CD1c-positive myeloid dendritic cell (primary cell): ENCODE results near the gene OLFM2.
A peak's percentile ranks its signal among the peaks of the same experiment; 100 is the strongest.
"Not testable (repeated sequence)": the region's sequence is repeated elsewhere in the genome, so short reads cannot be mapped to it uniquely, and the experiment has no call there.

Source experiments
- DNase-seq: peaks from one replicate; pipeline ENCODE4 v3.0.0-alpha.2; 2016; ENCODE audit errors: extremely low spot score

The OLFM2 gene

DNA sequence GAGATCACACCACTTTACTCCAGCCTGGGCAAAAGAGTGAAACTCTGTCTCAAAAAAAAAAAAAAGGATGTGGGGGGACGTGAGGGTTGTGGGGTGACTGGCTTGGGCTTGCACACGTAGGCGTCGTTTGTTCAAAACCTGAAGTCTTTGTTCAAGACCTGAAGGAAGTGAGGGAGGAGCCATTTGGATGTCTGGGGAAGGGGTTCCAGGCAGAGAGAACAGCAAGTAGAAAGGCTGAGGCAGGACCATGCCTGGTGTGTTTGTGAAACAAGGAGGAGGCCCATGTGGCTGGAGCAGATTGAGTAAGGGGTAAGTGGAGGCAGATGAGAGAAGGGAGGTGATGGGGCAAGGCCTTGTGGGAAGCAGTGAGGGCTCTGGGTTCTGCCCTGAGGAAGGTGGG is 73.4 kb downstream of the OLFM2 start:
- no peak for DNase-seq

- no peak for DNase-seq
These were observed 74.8 kb downstream of the OLFM2 start for GRCh38 chr19:9861503-9861902.

GRCh38 chr19:9860407-9860806 is 75.9 kb downstream of the OLFM2 start:
- no peak for DNase-seq

DNA sequence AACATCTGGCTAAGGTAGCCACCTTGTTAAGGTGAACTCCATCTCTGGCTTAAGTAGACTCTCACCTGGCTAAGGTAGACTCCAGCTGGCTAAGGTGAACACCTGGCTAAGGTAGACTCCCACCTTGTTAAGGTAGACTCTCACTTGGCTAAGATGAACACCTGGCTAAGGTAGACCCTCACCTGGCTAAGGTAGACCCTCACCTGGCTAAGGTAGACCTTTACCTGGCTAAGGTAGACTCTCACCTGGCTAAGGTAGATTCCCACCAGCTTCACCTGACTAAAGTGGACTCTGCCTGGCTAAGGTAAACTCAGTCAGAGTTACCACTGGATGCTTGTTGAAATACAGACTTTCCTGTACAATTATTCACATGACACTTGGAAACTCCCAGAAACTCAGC is 77.5 kb downstream of the OLFM2 start:
- no peak for DNase-seq

DNA sequence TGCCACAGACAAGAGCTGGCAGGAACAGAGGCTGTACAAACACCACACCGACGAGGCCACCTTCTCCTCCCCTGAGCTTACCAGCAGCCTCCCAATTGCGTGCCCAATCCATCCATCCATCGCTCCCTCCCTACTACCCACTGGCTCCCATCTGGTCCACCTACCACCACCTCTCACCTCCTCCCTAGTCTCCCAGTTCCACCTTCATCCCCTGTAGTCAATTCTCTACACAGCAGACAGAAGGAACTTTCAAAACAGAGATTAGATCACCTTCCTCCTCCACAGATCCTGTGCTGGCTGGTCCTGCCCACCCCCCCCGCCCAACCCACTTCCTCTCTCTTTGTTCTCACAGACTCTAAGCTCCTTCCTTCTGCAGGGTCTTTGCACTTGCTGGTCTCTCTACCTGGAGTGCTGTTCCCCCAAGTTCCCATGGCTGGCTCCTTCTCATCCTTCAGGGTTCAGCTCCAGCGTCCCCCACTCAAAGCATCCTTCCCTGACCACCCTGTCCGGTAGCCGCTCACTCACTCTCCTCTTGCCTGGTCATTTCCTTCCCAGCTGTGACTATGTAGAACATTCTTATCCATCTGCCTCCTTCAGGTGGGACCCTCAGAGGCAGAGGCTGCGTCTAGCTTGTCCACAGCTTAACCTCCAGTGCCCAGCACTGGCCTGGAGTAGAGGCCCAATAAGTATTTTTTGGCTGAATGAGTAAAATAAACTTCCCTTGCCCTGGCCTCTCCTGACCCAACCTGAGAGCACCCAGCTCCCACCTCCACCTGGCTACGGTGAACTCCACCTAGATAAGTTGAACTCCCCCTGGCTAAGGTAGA is 78.2 kb downstream of the OLFM2 start:
- peak; percentile 11 for DNase-seq

DNA sequence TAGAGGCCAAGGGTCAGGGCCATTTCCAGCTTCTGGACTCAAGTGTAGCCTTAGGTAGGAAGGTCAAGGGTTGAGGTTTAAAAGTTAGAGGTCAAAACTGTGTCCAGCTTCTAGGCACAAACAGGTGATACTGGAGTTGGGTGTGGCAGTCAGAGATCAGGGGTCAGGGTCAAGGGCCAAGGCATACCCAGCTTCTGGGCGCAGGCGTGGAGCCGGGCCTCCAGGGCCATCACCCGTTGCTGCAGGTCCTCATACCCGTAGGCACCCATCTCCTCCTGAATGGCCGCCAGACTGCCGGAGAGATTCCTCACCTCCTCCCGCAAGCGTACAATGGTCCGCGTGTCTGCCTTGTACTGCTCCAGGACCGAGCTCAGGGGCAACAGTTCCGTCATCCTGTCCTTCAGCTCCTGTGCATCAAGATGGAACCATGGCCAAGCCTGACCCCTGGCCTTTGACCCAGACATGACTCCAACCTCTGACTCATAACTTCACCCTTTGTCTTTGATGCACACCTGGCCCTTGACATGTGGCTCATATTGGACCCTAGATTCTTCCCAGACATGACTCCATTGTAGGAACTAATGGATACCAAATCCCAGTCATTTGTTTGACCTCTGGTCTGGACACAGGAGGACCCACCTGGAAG is 79.1 kb downstream of the OLFM2 start:
- DNase-seq, result no peak

GRCh38 chr19:9856609-9857008 is 79.7 kb downstream of the OLFM2 start:
- no peak for DNase-seq

- DNase-seq, result no peak
These were observed 82.0 kb downstream of the OLFM2 start for GRCh38 chr19:9854282-9854846.

- no peak for DNase-seq
These were observed 85.9 kb downstream of the OLFM2 start for GRCh38 chr19:9850235-9850959.

DNA sequence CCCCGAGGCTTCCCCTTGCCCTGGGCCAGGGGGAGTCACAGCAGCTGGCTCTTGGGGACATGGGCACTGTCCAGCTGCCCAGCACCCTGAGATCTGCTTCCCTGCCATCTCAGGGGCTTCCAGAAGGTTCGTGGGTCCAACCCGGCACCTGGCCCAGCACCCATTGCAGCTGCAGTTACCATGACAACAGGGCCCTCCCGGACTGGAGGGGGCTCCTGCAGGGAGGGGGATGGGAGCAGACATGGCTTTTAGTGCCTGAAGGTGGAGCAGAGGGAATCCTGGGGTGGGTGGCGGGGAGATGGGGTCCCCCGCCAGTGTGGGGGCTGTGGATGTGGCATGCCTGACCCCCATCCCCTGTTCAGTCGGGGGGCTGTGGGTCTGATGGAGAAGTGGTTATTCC is 86.5 kb downstream of the OLFM2 start:
- DNase-seq, result no peak

DNA sequence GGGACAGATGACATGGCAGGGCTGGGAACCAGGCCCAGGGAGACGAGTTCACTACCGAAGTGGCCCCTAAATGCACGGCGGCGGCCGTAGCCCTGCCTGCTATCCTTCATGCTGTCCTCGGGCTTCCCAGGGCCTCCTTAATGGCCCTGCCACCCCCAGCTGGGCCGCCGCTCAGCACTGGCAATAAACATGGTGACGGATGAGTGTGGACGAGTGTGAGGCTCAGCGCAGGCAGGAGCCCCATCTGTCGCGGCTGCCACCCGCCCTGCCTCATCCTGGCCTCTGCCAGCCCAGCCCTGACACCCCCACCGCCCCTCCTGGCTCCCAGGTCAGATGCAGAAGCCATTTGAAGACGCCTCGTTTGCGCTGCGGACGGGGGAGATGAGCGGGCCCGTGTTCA is 87.6 kb downstream of the OLFM2 start:
- DNase-seq, result no peak

GRCh38 chr19:9848060-9848459 is 88.3 kb downstream of the OLFM2 start:
- DNase-seq, result no peak

DNA sequence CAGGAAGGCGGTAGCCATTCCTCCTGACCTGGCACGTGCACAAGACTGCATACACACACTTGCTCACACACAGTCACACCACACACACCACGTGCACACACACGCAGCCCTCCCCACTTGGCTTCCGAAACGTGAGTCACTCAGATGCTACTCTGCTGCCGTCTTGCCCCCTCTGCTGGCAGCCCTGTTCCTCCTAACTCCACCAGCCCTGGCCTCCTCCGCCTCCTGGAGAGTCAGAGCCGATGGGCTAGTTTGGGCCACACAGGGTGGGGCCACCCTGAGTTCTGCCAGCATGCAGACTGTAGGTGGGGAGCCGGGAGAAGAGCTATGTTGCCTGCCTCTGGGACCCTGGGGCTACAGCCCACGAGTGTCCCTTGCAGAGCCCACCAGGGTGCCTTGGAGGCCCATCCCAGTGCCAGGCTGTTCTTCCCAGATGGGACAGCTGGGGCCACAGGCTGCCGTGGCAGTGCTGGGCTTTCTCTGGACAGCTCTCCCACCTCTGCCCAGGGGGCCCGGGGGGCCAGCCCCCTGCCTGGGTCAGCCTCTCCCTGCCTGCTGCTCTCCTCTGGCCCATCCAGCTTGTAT is 89.1 kb downstream of the OLFM2 start:
- DNase-seq, result peak; percentile 20

DNA sequence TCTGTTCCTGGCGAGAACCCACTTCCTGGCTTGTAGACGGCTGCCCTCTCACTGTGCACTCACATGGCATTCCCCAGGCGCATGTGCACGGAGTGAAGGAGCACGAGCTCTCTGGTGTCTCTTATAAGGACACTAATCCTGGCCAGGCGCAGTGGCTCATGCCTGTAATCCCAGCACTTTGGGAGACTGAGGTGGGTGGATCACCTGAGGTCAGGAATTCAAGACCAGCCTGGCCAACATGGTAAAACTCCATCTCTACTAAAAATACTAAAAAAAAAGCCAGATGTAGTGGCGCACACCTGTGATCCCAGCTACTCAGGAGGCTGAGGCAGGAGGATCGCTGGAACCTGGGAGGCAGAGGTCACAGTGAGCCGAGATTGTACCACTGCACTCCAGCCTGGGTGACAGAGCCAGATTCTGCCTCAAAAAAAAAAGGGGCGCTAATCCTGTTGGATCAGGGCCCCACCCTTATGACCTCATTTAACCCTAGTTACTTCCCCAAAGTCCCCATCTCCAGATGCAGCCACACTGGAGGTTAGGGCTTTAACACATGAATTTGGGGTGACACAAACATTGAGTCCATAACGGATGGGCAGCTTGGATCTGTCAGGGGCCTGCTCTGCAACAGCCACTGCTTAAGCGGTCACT is 92.6 kb downstream of the OLFM2 start:
- DNase-seq, result not testable (repeated sequence)

- no peak for DNase-seq
These were observed 93.3 kb downstream of the OLFM2 start for GRCh38 chr19:9842834-9843625.

GRCh38 chr19:9839415-9839814 is 96.9 kb downstream of the OLFM2 start:
- no peak for DNase-seq

GRCh38 chr19:9838324-9838723 is 98.0 kb downstream of the OLFM2 start:
- no peak for DNase-seq

GRCh38 chr19:9836021-9836420 is 100.3 kb downstream of the OLFM2 start:
- DNase-seq, result no peak

DNA sequence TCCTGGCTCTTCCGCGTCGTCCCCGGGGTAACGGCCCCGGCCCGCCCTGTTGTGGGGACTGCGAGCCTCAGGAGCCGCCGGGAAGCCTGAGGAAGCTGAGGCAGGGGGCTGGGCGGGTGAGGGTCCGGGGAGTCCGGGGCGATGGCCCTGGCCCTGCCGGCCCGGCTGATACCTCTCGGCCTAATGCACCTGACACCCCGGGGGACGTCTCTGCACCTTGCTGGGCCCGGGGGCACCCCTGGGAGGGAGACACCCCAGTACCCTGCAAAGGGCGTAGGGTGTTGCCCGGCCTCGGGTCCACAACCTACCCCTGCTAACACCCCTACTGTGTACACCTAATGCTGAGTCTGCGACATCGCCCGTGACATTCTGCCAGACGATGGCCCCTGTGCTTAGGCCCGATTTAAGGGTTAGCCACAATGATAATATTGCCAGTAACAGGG is 100.8 kb downstream of the OLFM2 start:
- DNase-seq, result no peak

DNA sequence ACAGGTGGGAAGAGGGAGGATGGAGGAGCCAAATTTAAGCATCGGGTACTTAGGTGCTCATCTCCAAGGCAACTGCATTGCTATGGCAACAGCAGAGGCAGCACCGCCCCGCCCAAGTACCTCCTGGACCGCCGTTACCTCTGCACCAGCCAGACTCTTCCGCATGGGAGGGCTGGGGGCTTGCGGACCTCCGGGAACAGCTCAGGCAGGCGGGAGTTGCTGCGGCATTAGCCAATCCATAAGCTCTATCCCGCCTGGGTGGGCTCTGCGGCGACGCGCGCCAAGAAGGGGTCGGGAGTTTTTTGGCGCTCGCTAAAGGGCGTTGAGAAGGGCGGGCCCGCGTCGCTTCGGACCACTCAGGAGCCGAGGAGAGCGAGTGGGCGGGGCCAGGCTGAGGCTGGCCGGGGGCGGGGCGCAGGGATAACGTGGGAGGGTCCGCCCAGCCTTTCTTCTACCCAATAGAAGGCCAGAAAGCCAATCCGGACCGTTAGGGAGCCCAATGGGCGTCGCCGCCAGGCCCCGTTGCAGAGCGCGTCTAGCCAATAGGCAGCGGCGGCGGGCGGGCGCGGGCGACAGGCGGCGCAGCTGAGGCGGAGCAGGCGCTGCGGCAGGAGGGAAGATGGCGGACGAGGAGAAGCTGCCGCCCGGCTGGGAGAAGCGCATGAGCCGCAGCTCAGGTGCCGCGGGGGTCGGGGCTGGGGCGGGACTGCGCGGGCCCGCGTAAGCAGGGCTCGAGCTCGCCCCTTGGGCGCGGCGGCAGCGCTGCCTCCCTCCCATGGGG is 101.4 kb downstream of the OLFM2 start, which contains the start of gene PIN1:
Gene PIN1, plus strand, starts transcription at position 593 of the 781 bp plus-strand sequence. Its CDS starts 27 bp downstream, at position 620.
- DNase-seq, result peak; percentile 99
